ENCODE data around the gene LINC00305.

- TF ChIP-seq CTCF (IDR thresholded peaks at IDR 0.05) (no peak), EP300 (IDR thresholded peaks at IDR 0.05; ENCODE audit: low read depth) (no peak), POLR2AphosphoS5 (IDR thresholded peaks at IDR 0.05) (no peak)
These were observed 54.7 kb downstream of the LINC00305 start for GRCh38 chr18:64094210-64094609.
